Esophagus squamous epithelium (tissue), 5 donors: Measurements from ENCODE around the gene R3HDML. TPM values are rescaled to one million over a fixed set of nuclear protein-coding genes. Genes with fewer than 3 reads are reported as not detected.
"Not testable (repeated sequence)": the region's sequence is repeated elsewhere in the genome, so short reads cannot be mapped to it uniquely, and the experiment has no call there.

Experiments
- DNase-seq: peaks from one replicate; lab custom pipeline; 2025; lab: John Stamatoyannopoulos, UW
- H3K27ac ChIP-seq, 4 donors: fragments of 200-600 bp; sonication (generic); one replicate each; pipeline ENCODE4 v1.5.1; 2016 to 2019; ENCODE audit warnings: mild to moderate bottlenecking in 1 of 4
- H3K27me3 ChIP-seq, 4 donors: fragments of 200-600 bp; sonication (generic); 1 replicate in 3 of 4; 2 replicates in 1 of 4; pipeline versions ENCODE4 v1.5.1 to v1.6.0; 2017 to 2021; ENCODE audit warnings: antibody characterized with exemption in 1 of 4
- H3K36me3 ChIP-seq, 3 donors: fragments of 200-600 bp; sonication (generic); one replicate each; pipeline ENCODE4 v1.5.1; 2016 to 2019
- H3K4me1 ChIP-seq, 3 donors: fragments of 200-600 bp; sonication (generic); one replicate each; pipeline ENCODE4 v1.5.1; 2017 to 2019
- H3K4me3 ChIP-seq, 4 donors: fragments of 200-600 bp; sonication (generic); 1 replicate in 3 of 4; 2 replicates in 1 of 4; pipeline ENCODE4 v1.5.1; 2016 to 2019; ENCODE audit warnings: mild to moderate bottlenecking in 2 of 4, moderate library complexity in 1 of 4
- H3K9me3 ChIP-seq, 3 donors: fragments of 200-600 bp; sonication (generic); one replicate each; pipeline ENCODE4 v1.5.1; 2016 to 2019
- CTCF ChIP-seq, 6 experiments: fragments of 450-650 bp in 4 of 6; fragments of 200-600 bp in 2 of 6; sonication (generic) in 2 of 6; IDR thresholded peaks; one replicate each; pipeline ENCODE4 v1.5.1; 2016 to 2019; ENCODE audit warnings: antibody characterized with exemption in 6 of 6, mild to moderate bottlenecking in 4 of 6, moderate library complexity in 4 of 6
- POLR2A ChIP-seq, 4 donors: fragments of 450-650 bp; IDR thresholded peaks; one replicate each; pipeline ENCODE4 v1.6.1; 2017; ENCODE audit warnings: antibody characterized with exemption in 4 of 4, mild to moderate bottlenecking in 4 of 4, moderate library complexity in 3 of 4
- WGBS, 2 donors: methylation state at CpG; one replicate each; pipeline ENCODE4 v1.1.5; 2018; 5-methylcytosine and 5-hydroxymethylcytosine counted together
- intact Hi-C: fragments of 100-400 bp; cut with DNase I; formaldehyde crosslinking; loops from one replicate; pipeline ENCODE4 v1.15.0; 2022
- total RNA-seq, 4 donors: library from RNA; depleted of rRNA; stranded (reverse); fragments of >200 nt; gene quantifications; one replicate each; pipeline ENCODE4 v1.1.0, GENCODE V29; 2016
- donor health status: DM: yes; HTN: yes; CAD: no.

Gene R3HDML
- total RNA-seq, 4 donors from 2014 or later, result not detected

GRCh38 chr20:44296011-44296410 is 40.8 kb upstream of the R3HDML start:
- no peaks in the 10 kb centered on the region for H3K4me1 ChIP-seq
- H3K9me3 ChIP-seq, result no peaks in the 10 kb centered on the region
- intact Hi-C loops, result no loop called here
- peaks cover 0 to 2% (median 0%) of the 10 kb centered on the region in 3 donors for H3K36me3 ChIP-seq
- DNase-seq, result no peak
- H3K27me3 ChIP-seq, result no peaks in the 10 kb centered on the region
- H3K4me3 ChIP-seq, result no peak overlapping the region
- H3K27ac ChIP-seq, result no peak overlapping the region
- no peak for TF ChIP-seq CTCF (IDR thresholded peaks at IDR 0.05)
- no peak for TF ChIP-seq POLR2A (IDR thresholded peaks at IDR 0.05)
- WGBS, 2 donors, result 76 to 86% methylated on average over 7 of the region's 7 CpGs

GRCh38 chr20:44297721-44298120 is 39.1 kb upstream of the R3HDML start:
- intact Hi-C loops, result no loop called here
- no peaks in the 10 kb centered on the region for H3K27me3 ChIP-seq
- no peaks in the 10 kb centered on the region for H3K9me3 ChIP-seq
- no peak for DNase-seq
- no peaks in the 10 kb centered on the region for H3K4me1 ChIP-seq
- no peak overlapping the region for H3K27ac ChIP-seq
- no peak for TF ChIP-seq POLR2A (IDR thresholded peaks at IDR 0.05)
- no peak for TF ChIP-seq CTCF (IDR thresholded peaks at IDR 0.05)
- no peak overlapping the region for H3K4me3 ChIP-seq
- WGBS, 2 donors, result 87 to 94% methylated on average over 2 to 4 of the region's 4 CpGs
- H3K36me3 ChIP-seq, result no peaks in the 10 kb centered on the region

DNA sequence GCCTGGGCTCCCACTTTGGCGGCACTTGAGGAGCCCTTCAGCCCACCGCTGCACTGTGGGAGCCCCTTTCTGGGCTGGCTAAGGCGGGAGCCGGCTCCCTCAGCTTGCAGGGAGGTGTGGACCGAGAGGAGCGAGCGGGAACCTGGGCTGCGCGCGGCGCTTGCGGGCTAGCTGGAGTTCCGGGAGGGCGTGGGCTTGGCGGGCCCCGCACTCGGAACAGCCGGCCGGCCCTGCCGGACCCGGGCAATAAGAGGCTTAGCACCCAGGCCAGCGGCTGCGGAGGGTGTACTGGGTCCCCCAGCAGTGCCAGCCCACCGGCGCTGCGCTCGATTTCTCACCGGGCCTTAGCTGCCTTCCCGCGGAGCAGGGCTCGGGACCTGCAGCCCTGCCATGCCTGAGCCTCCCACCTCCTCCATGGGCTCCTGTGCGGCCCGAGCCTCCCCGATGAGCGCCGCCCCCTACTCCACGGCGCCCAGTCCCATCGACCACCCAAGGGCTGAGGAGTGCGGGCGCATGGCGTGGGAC is 37.8 kb upstream of the R3HDML start:
- DNase-seq, H3K27ac ChIP-seq, intact Hi-C loops, H3K9me3 ChIP-seq, H3K4me3 ChIP-seq, H3K36me3 ChIP-seq, H3K4me1 ChIP-seq, H3K27me3 ChIP-seq: not testable (repeated sequence)
- WGBS, 2 donors, result 90% methylated on average over 2 of the region's 42 CpGs; no CpG with 5 or more reads in 1 of the 2 donors

GRCh38 chr20:44301285-44301684 is 35.6 kb upstream of the R3HDML start:
- no peak for TF ChIP-seq CTCF (IDR thresholded peaks at IDR 0.05)
- TF ChIP-seq POLR2A (IDR thresholded peaks at IDR 0.05), result no peak
- Histone ChIP-seq H3K27ac (no peak overlapping the region), H3K27me3 (no peaks in the 10 kb centered on the region), H3K4me3 (no peak overlapping the region), H3K9me3 (no peaks in the 10 kb centered on the region), H3K36me3 (peaks cover 0 to 12% (median 0%) of the 10 kb centered on the region in 3 donors), H3K4me1 (no peaks in the 10 kb centered on the region)
- intact Hi-C loops, result no loop called here
- DNase-seq, result no peak

DNA sequence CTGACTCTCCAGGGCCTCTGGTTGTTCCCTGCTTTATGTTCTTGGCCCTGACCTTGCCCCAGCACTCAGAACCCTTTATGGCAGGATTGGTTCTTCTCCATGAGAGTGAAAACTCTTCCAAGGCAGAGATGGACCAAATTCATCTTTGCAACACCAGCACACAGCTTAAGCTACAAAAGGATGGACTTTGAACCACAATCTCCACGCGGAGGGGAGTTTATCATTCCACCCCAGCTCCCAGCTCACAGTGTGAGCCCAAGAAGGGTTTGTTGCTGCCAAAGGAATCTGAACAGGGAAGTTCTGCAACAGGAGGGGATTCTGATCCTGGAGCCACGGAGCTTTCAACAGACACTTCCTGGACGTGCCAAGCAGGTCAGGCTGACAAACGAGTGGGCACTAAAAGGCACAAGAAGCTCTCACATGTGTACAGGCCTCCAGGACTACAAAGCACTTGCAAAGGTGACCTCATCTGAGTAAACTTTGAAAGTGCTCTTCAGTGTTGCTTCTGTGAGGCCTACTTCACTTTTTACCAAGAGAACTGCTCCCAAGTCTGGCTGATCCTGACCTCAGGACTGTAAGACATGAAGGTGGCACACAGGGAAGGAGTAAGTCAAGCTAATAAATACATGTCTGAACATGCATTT is 34.7 kb upstream of the R3HDML start:
- no peak for DNase-seq
- TF ChIP-seq POLR2A (IDR thresholded peaks at IDR 0.05), result no peak
- no peak for TF ChIP-seq CTCF (IDR thresholded peaks at IDR 0.05)
- Histone ChIP-seq H3K9me3 (no peaks in the 10 kb centered on the region), H3K4me3 (no peak overlapping the region), H3K27me3 (no peaks in the 10 kb centered on the region), H3K27ac (no peak overlapping the region), H3K4me1 (no peaks in the 10 kb centered on the region), H3K36me3 (peaks cover 0 to 20% (median 0%) of the 10 kb centered on the region in 3 donors)
- intact Hi-C loops, result no loop called here
- WGBS, 2 donors, result 27 to 65% methylated on average over 2 to 4 of the region's 5 CpGs
